Measurements from ENCODE around the gene IMPA2.
"Not testable (repeated sequence)": the region's sequence is repeated elsewhere in the genome, so short reads cannot be mapped to it uniquely, and the experiment has no call there.

Gene IMPA2

DNA sequence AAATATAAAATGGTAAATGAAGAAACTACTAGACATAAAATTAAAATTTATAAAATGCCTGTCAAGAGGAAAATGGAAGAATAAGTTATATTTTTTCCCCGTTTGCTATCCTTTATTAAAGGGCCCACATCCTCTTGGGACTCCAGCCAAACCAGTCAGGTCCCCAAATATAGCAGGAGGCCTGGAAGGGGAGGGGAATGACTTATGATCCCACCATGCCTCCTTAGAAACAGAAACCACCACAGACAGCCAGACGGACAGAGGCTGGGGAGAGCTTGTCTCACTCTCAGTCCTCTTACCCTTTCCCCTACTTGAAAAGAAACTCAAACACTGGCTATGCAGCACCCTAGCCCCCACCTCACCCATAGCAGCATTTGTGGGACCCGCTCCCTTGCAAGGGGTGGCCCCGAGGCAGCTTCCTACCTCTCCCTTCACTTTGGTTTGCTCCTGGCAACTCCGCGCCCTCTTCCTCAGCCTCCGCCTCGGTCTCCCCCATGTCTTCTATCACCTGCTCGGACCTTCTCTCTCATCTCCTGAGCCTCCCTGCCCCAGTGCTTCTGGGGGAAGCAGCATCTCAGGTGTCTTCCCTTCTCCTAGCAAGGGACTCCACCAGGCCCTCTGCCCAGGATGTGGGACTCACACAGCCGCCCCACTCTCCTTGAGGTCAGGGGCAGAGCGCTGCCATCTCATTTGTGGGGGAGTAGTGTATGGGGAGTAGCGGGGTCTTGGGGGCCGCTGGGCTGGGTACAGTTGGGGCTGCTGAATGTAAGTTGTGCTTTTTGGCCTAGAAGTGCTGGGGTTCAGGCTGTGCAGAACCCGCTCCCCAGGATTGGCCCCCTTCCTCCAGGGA is 75.0 kb downstream of the IMPA2 start:
- DNase-seq, result no peak

GRCh38 chr18:12056884-12057402 is 75.6 kb downstream of the IMPA2 start:
- no peak for DNase-seq

- DNase-seq, result peak; percentile 11
Observed at GRCh38 chr18:12057419-12058039, 76.2 kb downstream of the IMPA2 start.

GRCh38 chr18:12059334-12060181 is 78.3 kb downstream of the IMPA2 start:
- no peak for DNase-seq

DNA sequence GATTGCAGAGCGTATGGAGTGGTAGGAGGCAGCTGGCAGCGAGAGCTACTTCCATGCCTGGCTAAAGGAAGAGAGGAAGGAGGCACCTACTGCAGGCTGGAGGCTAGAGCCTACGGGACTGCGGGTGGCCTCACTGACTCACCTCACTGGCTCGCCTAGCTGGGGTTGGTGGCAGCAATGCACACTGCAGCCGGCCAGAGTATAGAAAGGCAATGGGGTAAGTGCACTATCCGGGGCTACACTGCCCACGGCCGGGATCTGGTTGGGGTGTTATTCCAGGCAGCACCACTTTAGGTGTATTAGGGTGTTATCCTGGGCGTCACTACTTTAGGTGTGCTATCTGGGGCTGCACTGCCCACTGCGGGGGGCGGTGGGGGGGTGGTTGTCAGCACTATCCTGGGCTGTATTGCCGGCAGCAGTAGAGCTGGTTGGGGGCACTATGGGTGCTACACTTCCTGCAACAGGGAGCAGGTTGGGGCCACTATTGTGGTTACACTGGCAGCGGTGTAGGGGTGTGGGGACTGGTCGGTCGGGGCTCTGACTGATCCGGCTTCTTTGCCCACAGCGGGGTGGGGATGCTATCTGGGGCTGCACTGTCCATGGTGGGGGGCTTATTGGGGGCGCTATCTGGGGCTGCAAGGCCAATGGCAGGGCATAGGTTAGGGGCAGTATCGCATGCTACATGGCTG is 79.0 kb downstream of the IMPA2 start:
- no peak for DNase-seq

DNA sequence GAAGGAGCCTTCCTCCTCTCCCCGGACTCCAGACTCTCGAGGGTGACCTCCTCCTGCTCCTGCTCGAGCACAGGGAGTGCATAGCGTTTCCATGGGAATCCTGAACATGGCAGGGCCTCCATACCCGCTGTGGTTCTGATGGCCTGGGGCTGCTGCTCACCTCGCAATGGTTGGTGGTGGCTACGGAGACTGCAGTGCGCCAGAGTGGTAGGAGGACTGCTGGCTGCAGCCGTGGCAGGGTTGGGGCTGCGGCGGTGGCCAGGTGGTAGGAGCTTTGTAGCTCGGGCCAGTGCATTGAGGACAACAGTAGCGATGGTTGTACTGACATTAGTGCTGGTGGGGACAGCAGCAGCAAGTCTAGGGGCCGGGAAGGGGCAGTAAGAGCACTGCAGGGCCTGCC is 80.4 kb downstream of the IMPA2 start:
- no peak for DNase-seq

GRCh38 chr18:12062974-12063373 is 81.7 kb downstream of the IMPA2 start:
- no peak for DNase-seq

DNA sequence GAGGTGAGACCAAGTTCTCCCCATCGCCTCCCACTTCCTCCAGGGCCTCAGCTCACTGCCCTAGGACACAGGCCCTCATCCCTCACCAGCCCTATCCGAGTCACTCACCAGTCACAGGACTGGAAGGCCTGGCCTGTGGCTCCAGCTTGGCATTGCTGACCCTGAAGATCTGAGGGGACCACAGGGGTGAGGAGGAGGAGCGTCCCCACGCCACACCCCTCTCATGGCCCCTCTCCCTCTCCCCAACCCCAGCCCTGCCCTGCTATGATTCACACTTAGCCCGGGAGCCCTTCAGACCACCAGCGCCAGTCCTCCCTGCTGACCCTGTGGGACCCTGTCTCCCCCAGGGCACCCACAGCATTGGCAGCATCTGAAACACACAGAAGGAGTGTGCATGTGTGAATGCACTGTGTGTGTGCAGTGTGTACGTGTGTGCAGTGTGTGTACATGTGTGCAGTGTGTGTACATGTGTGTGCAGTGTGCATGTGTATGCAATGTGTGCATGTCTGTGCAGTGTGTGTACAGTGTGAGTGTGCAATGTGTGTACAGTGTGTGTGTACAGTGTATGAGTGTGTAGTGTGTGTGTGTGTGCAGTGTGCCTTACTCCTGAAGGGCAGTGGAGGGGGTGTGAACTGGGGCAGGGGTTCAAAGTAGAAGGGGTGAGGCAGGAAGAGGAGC is 82.9 kb downstream of the IMPA2 start:
- DNase-seq, result no peak

DNA sequence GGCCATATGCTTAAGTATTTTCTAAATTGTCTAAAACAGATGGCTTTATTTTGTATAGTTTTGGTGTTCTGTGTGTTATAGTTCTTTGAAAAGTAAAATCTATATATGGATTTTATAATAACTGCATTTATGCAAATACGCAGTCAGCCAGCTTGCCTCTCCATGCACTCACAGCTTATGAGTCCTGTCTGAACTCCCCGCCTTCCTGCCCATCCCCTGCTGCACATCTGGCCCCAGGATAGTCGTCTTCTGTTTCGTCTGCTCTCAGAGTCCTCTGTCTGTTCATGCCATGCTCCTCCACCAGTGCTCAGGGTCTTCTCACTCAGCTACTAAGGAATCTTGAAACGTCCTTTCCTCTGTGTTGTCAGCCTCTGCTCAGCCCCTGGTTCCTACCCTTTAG is 84.1 kb downstream of the IMPA2 start:
- DNase-seq, result no peak

- no peak for DNase-seq
Observed at GRCh38 chr18:12066910-12067511, 85.7 kb downstream of the IMPA2 start.

GRCh38 chr18:12067671-12068070 is 86.4 kb downstream of the IMPA2 start:
- DNase-seq, result no peak

- DNase-seq, result not testable (repeated sequence)
Observed at GRCh38 chr18:12068316-12068949, 87.1 kb downstream of the IMPA2 start.

GRCh38 chr18:12068950-12069320 is 87.6 kb downstream of the IMPA2 start:
- DNase-seq, result no peak

DNA sequence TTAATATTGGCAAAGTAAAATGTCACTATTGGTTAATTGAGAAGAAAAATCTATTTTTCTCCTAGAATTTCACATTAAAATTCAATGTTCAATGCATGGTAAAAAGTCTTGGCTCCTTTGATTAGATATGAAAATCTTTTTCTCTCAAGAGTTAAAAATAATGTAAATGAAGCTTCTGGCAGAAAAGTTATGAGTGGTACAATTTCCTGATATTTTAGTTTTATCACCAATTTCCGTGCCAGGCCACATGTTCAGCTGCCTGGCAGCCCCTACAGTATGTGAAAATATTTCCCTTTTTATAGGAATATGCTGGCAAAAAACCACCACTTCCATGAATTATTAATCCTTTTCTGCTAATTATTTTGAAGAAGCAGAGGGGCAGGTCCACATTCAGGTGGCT is 89.8 kb downstream of the IMPA2 start:
- DNase-seq, result not testable (repeated sequence)

DNA sequence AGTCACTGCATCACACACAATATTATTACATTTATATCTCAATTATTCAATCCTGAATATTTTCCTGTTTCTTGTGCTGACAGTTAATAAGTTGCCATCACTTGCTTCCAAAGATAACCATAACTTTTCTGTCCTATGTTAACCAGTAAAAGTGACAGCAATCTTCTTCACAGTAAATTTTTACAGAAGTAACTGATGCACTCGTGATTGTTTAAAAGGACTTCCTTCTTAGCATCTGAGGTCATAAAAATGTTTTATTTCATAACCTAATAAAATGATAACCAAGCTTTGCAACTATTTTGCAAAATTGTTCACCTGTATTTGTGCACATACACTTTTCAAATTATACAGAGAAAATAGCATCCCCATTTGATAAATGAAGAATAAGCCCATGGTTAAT is 91.7 kb downstream of the IMPA2 start:
- DNase-seq, result no peak

DNA sequence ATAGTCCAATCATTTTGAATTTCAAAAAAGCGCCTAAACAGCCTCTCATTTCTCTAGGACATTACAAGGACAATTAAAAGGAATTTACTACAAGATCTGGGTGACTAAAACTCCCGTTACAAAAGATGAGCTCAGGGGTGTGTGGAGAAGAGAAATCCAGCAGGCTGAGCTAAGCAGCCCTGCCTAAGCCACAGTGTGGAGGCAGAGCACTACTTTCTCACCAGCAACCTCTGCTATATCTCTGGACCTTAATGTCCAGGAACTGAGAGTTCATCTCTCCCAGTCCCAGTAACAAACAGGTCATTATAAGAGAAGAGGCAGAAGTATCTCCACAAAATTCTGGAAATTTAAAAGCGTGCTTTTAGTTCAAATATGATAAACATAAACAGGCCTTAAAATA is 93.4 kb downstream of the IMPA2 start:
- no peak for DNase-seq

DNA sequence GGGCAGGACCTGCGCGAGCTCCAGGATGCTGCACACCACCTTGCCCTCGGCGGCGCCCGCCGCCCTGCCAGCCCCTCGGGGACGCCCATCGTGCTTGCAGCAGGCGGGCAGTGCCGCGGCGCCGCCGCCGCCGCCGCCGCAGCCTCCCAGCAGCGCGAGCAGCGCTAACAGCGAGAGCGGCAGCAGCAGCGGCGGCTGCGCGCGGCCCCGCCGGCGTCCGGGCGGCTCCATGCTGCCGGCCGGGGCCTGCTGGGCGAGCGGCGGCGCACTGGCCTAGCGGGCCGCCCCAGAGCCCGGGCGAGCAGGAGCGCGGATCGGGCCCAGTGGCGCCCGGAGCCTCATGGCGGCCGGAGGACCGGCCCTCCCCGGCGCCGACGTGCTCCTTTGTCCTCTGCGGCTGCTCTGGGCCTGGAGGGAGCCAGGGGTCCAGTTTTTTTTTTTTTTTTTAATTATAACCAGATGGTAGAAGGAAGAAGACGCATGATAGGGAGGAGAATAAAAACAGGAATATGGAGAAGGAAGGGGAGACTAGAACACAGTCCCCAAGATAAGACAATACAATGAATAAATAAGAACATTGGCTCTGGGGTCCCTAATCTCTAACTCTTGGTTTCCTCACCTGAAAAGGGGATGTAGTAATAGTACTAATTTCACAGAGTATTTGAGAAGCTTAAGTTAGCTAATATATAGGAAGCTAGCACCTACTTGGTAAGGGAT is 95.3 kb downstream of the IMPA2 start:
- DNase-seq, result peak; percentile 44

DNA sequence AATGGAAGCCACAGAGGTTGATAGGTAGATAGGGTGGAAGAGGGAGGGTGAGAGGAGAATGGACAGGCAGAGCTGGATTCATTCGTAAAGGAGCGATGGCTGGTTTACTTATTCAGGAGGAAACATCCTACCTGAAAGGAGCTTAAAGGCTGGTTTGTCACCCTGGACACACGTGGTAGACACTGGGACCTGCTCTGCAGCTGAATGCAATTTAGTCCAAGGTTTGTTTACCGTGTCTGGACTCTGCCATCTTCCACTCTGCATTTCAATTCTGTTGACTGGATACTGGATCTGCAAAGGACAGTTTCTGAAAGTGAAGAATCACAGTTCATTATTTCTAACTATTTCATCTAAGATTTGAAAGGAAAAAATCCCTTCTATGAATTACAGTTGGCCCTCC is 96.7 kb downstream of the IMPA2 start:
- not testable (repeated sequence) for DNase-seq

DNA sequence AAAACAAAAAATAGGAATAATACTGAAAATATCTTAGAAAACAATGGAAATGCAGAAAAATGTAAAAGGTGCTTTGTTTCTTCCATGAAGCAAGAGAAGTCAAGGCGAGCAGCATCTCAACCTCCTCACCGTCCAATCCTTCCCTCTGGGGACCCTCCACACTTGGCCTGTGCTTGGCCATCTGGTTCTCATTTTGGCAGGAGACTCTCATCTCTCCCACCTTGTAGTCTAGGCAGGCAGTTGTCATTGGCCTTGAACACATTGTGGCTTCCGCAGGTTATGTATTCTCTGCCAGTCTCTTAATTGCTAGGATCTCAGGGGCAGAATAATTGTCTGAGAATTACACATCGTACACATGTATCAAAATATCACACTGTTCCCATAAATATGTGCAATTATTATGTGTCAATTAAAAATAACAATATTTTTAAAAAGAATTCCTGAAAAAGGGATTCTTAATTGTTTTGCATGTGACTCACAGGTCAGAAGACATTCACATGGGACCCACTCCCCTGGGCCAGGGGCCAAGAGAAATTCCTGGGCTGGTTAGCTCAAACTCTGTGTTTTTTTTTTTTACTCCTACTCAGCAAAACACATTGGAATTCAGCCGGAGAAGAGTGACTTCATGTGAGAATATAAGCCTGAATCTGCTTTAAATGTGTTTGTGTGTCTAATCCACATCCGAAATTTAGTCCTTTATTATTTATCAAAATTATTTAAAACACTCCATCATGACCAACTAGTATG is 98.4 kb downstream of the IMPA2 start:
- DNase-seq, result peak; percentile 17
